Measurements from ENCODE around the gene FBXO36.

DNA sequence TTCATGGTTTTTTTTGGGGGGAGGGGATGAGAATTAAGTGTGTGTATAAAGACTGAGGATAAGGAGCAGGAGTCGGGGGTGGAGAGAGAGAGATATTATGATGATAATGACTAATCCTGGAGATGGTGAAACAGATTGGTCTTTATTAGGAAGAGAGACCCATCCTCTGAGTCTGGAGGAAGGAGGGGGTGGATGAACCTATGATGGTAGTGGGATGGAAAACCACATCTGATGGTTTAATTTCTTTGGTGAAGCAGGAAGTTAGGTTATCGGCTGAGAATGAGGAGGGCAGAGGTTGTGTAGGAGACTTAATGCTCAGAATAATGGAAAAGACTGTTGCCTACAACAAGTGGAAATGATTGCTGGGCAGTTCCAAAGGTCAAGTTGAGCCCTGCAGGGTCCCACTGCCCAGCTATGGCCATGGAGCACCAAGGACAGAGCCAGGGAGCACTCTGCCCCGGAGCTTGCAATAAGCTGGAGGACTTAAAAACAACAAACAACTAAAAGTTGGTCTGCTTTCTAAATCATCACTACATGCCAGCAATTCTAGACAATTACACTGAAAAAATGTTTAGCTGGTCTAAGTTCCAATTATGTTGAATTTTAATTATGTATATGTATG lies 138.5 kb downstream of the FBXO36 start:
- TF ChIP-seq, protein P1, sequence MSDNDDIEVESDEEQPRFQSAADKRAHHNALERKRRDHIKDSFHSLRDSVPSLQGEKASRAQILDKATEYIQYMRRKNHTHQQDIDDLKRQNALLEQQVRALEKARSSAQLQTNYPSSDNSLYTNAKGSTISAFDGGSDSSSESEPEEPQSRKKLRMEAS (IDR thresholded peaks at IDR 0.05) = no peak
- no peak for TF ChIP-seq EZH2 (IDR thresholded peaks at IDR 0.05; ENCODE audit: low read depth, low read length, severe bottlenecking)
- no peak for TF ChIP-seq TCF12 (IDR thresholded peaks at IDR 0.05; ENCODE audit: low read depth, low read length)
- TF ChIP-seq, protein P2, sequence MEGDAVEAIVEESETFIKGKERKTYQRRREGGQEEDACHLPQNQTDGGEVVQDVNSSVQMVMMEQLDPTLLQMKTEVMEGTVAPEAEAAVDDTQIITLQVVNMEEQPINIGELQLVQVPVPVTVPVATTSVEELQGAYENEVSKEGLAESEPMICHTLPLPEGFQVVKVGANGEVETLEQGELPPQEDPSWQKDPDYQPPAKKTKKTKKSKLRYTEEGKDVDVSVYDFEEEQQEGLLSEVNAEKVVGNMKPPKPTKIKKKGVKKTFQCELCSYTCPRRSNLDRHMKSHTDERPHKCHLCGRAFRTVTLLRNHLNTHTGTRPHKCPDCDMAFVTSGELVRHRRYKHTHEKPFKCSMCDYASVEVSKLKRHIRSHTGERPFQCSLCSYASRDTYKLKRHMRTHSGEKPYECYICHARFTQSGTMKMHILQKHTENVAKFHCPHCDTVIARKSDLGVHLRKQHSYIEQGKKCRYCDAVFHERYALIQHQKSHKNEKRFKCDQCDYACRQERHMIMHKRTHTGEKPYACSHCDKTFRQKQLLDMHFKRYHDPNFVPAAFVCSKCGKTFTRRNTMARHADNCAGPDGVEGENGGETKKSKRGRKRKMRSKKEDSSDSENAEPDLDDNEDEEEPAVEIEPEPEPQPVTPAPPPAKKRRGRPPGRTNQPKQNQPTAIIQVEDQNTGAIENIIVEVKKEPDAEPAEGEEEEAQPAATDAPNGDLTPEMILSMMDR (IDR thresholded peaks at IDR 0.05; ENCODE audit: control extremely low read depth in 1 of 3, insufficient read depth in 1 of 3, low read depth in 1 of 3, low read length in 3 of 3) = no peak
- TF ChIP-seq, protein P3, sequence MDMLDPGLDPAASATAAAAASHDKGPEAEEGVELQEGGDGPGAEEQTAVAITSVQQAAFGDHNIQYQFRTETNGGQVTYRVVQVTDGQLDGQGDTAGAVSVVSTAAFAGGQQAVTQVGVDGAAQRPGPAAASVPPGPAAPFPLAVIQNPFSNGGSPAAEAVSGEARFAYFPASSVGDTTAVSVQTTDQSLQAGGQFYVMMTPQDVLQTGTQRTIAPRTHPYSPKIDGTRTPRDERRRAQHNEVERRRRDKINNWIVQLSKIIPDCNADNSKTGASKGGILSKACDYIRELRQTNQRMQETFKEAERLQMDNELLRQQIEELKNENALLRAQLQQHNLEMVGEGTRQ (IDR thresholded peaks at IDR 0.05; ENCODE audit: low read length) = no peak
- TF ChIP-seq HDAC2 (IDR thresholded peaks at IDR 0.05; ENCODE audit: borderline replicate concordance in 1 of 2, low read depth in 2 of 2, low read length in 2 of 2) = no peak
- TF ChIP-seq SUZ12 (IDR thresholded peaks at IDR 0.05; ENCODE audit: low read length) = no peak
- TF ChIP-seq POU5F1 (IDR thresholded peaks at IDR 0.05; ENCODE audit: low read depth, low read length) = no peak
